KOPT-K1 (cell line): ENCODE data around the gene SLC15A2.

Experiments used
- H3K27ac ChIP-seq: fragments of 200-600 bp; sonication (generic); 2 replicates; pipeline ENCODE4 v1.5.1; 2016; ENCODE audit warnings: antibody characterized with exemption, mild to moderate bottlenecking, low read depth, low read length; ENCODE audit not compliant: poor library complexity, severe bottlenecking
- H3K36me3 ChIP-seq: fragments of 200-600 bp; sonication (generic); 2 replicates; pipeline ENCODE4 v1.5.1; 2017; ENCODE audit warnings: antibody characterized with exemption, mild to moderate bottlenecking, low read length, moderate library complexity; ENCODE audit not compliant: insufficient read depth
- H3K9me3 ChIP-seq: fragments of 200-600 bp; sonication (generic); 2 replicates; pipeline ENCODE4 v1.5.1; 2017; ENCODE audit warnings: antibody characterized with exemption, low read length, mild to moderate bottlenecking; ENCODE audit not compliant: insufficient read depth, poor library complexity, severe bottlenecking

SLC15A2 gene

GRCh38 chr3:121956363-121956762 lies 62.2 kb downstream of the SLC15A2 start:
- peaks cover 11% of the 10 kb centered on the region for H3K9me3 ChIP-seq
- H3K36me3 ChIP-seq: no peaks in the 10 kb centered on the region
- no peak overlapping the region for H3K27ac ChIP-seq

- H3K36me3 ChIP-seq: no peaks in the 10 kb centered on the region
- H3K27ac ChIP-seq: no peak overlapping the region
- H3K9me3 ChIP-seq: no peaks in the 10 kb centered on the region
Observed at GRCh38 chr3:121957674-121958415, 63.6 kb downstream of the SLC15A2 start.

GRCh38 chr3:121958801-121959200 lies 64.6 kb downstream of the SLC15A2 start:
- Histone ChIP-seq H3K9me3 (no peaks in the 10 kb centered on the region), H3K27ac (no peak overlapping the region), H3K36me3 (no peaks in the 10 kb centered on the region)

GRCh38 chr3:121961283-121961682 lies 67.1 kb downstream of the SLC15A2 start:
- Histone ChIP-seq H3K27ac (no peak overlapping the region), H3K36me3 (no peaks in the 10 kb centered on the region), H3K9me3 (no peaks in the 10 kb centered on the region)

- Histone ChIP-seq H3K36me3 (no peaks in the 10 kb centered on the region), H3K9me3 (no peaks in the 10 kb centered on the region), H3K27ac (no peak overlapping the region)
Observed at GRCh38 chr3:121962443-121962842, 68.2 kb downstream of the SLC15A2 start.

- Histone ChIP-seq H3K9me3 (no peaks in the 10 kb centered on the region), H3K27ac (no peak overlapping the region), H3K36me3 (no peaks in the 10 kb centered on the region)
Observed at GRCh38 chr3:121963608-121964007, 69.4 kb downstream of the SLC15A2 start.

GRCh38 chr3:121969631-121970030 lies 75.4 kb downstream of the SLC15A2 start:
- H3K27ac ChIP-seq: no peak overlapping the region
- no peaks in the 10 kb centered on the region for H3K36me3 ChIP-seq
- peaks cover 4% of the 10 kb centered on the region for H3K9me3 ChIP-seq

- no peaks in the 10 kb centered on the region for H3K36me3 ChIP-seq
- H3K27ac ChIP-seq: no peak overlapping the region
Observed at GRCh38 chr3:121970047-121970446, 75.8 kb downstream of the SLC15A2 start.

GRCh38 chr3:121974601-121975111 lies 80.5 kb downstream of the SLC15A2 start:
- Histone ChIP-seq H3K27ac (no peak overlapping the region), H3K36me3 (no peaks in the 10 kb centered on the region)

More at GRCh38 chr3:121970047-121970446, 75.8 kb downstream of the SLC15A2 start:
- peaks cover 8% of the 10 kb centered on the region for H3K9me3 ChIP-seq

GRCh38 chr3:121975702-121976302 lies 81.6 kb downstream of the SLC15A2 start:
- Histone ChIP-seq H3K9me3 (peaks cover 11% of the 10 kb centered on the region), H3K36me3 (no peaks in the 10 kb centered on the region), H3K27ac (no peak overlapping the region)

More at GRCh38 chr3:121974601-121975111, 80.5 kb downstream of the SLC15A2 start:
- H3K9me3 ChIP-seq: peaks cover 11% of the 10 kb centered on the region

- Histone ChIP-seq H3K9me3 (peaks cover 11% of the 10 kb centered on the region), H3K27ac (no peak overlapping the region)
Observed at GRCh38 chr3:121976727-121977126, 82.5 kb downstream of the SLC15A2 start.

GRCh38 chr3:121979246-121979645 lies 85.0 kb downstream of the SLC15A2 start:
- no peak overlapping the region for H3K27ac ChIP-seq
- peaks cover 21% of the 10 kb centered on the region for H3K9me3 ChIP-seq
- H3K36me3 ChIP-seq: no peaks in the 10 kb centered on the region

More at GRCh38 chr3:121976727-121977126, 82.5 kb downstream of the SLC15A2 start:
- no peaks in the 10 kb centered on the region for H3K36me3 ChIP-seq

- Histone ChIP-seq H3K27ac (no peak overlapping the region), H3K36me3 (no peaks in the 10 kb centered on the region), H3K9me3 (peaks cover 14% of the 10 kb centered on the region)
Observed at GRCh38 chr3:121979734-121980449, 85.7 kb downstream of the SLC15A2 start.

GRCh38 chr3:121980450-121980796 lies 86.2 kb downstream of the SLC15A2 start:
- H3K9me3 ChIP-seq: peaks cover 10% of the 10 kb centered on the region
- no peak overlapping the region for H3K27ac ChIP-seq

GRCh38 chr3:121981473-121981872 lies 87.3 kb downstream of the SLC15A2 start:
- H3K36me3 ChIP-seq: no peaks in the 10 kb centered on the region
- H3K27ac ChIP-seq: no peak overlapping the region
- H3K9me3 ChIP-seq: peaks cover 10% of the 10 kb centered on the region

More at GRCh38 chr3:121980450-121980796, 86.2 kb downstream of the SLC15A2 start:
- no peaks in the 10 kb centered on the region for H3K36me3 ChIP-seq
